ENCODE results near the gene DGKI. TPM values are rescaled to one million over a fixed set of nuclear protein-coding genes. Genes with fewer than 3 reads are reported as not detected.
A peak's percentile ranks its signal among the peaks of the same experiment; 100 is the strongest.

The DGKI gene
- 1 to 10 TPM in 3 of 12 donors, under 1 TPM in 7, not detected in 2; 0.23 to 1.9 (median 0.84) TPM for polyA plus RNA-seq (ENCODE audit: insufficient read length in 12 of 12)
- long read RNA-seq, donor 1, partial matches to known transcripts: 0 of 13 reads
- long read RNA-seq, donor 1, other reads (novel, unspliced or antisense): 13 of 13 reads
- long read RNA-seq, donor 2, partial matches to known transcripts: 1,005 of 1,015 reads
- long read RNA-seq, donor 2, other reads (novel, unspliced or antisense): 10 of 1,015 reads
- long read RNA-seq, donor 3: 0 reads
- long read RNA-seq, donor 4: 0 reads
- long read RNA-seq, donor 5, partial matches to known transcripts: 1,235 of 1,235 reads
- long read RNA-seq, donor 5, other reads (novel, unspliced or antisense): 0 of 1,235 reads
- long read RNA-seq, donor 6: 0 reads
- long read RNA-seq, donor 7, partial matches to known transcripts: 398 of 398 reads
- long read RNA-seq, donor 7, other reads (novel, unspliced or antisense): 0 of 398 reads
- long read RNA-seq, donor 8, partial matches to known transcripts: 774 of 774 reads
- long read RNA-seq, donor 8, other reads (novel, unspliced or antisense): 0 of 774 reads
- long read RNA-seq, donor 9, partial matches to known transcripts: 693 of 693 reads
- long read RNA-seq, donor 9, other reads (novel, unspliced or antisense): 0 of 693 reads
- long read RNA-seq, donor 10: 0 reads
- long read RNA-seq, donor 11, partial matches to known transcripts: 864 of 869 reads
- long read RNA-seq, donor 11, other reads (novel, unspliced or antisense): 5 of 869 reads

DNA sequence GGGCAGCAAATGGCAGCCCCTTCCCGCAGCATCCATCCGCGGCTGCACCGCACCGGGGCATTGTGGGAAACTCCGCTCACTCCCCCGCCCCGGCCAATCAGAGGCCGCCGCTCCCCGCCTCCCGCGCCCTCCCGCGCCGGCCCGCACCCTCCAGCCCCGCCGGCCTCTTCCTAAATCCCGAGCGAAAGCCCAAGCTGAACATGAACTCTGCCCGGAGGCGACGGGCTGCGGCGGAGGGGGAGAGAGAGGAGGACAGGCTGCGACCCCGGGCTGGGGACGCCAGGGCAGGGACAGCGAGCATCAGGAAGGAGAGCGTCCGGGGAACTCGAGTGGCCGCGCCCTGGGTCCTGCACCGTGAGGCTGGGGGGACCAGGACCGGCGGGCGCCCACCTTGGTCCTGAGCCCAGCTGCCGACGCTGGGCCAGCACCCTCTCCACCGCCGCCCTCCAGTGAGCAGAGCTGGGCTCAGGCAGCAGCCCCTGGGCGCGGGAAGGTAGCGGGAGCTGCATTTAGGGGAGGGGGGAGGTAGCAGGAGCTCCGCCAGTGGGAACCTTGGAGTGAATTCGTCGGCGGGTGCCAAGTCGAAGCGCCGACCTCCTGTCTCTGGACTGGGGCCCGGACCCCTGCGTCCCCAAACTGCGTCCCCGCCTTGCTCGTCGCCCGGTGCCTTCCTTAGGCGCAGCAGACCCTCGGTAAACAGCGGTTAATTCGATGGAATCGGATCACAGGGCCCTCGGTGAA is at the start of gene DGKI:
Gene DGKI, minus strand, starts transcription at position 148 of the 741 bp plus-strand sequence.
- no peak for DNase-seq

DNA sequence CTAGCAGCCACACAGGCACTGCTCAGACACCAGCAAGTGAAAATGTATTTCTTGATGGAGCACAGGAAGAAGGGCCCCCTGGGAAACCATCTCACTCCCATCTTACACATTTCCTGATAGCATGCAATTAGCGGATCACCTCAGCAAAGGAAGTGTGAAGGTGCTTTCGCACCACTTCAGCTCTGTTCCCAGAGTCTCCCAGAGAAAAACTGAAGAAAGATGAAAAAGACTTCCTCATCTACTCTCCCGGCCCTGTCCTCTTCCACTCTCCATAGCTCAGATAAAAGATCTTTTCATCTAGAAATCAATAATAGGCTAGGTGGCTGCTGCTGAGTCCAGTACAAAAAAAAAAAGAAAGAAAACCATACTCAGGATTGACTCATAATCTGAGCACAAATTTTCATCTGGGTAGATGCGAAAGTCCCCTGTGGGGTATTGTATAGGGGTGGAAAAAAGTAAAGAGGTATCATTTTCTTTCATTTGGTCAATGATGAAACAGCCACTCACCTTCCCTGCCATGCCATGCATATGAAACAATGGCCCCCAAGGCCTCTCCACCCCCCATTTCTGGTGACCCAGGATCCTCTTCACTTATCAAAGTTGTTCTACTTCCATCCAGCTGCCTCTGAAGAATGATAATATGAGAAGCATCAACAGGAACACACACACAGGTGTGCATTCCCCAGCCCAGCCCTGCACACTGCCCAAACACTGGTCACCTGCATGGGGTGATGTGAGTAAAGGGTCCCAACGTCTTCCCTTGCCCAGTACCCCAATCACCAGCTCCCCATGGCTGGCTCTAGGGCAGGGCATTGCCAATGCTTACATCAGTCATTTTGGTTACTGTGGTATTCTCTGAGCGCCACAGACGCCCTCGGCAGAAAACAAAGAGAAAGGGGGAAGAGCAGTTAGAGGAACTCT is 48.8 kb upstream of the DGKI start:
- no peak for DNase-seq

DNA sequence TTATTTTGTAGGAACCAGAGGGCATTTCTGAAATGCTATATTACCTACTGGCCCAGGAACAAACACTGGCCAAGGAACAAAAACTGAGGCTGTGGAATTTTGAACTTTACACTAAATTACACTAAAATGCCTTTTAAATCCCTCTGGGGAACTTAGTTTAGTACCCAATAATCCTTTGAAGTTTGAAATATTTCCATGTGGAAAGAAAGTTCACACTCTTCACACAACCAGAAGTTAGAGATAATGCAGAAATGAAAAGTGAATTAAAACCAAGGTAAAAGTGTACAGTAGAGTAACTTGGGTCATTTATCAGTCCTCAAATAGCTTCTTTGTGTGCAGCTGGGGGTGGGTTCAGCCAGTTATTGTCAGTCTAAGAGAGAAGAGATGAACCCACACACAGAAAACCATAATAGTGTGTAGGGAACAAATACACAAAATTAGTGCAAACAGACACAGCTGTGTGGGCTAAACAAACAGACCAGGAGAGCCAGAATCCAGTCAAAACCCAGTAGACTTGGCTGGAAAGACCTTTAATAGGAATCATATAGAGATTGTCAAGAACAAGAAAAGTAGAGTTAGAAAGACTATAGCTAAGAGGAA is 46.5 kb upstream of the DGKI start:
- no peak for DNase-seq

DNA sequence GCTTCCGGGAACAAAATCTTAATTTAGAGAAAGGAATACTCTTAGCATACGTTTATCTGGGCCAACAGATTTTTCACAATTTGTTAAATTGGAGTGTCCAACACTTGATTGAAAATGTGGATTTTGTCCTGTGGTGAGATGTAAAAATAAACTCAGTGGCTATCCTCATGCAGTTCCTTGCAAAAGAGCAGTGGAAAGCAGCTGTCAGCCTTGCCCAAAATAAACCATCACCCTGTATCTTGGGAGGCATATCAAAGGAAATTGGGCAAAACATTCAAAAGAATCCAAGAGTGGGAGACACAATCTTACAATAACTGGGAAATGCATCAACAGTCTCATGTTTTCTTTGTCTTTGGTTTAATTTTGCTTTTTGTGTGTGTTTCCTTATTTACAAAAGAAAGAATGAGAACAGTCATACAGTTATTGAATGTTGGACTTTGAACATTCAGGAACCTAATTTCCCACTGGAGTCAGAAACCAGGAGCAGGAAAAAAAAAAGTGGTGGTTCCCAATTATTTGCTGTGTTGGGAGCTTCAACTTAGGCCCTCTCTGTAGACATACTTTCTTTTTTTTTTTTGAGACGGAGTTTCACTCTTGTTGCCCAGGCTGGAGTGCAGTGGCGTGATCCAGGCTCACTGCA is 44.4 kb upstream of the DGKI start:
- DNase-seq: no peak

DNA sequence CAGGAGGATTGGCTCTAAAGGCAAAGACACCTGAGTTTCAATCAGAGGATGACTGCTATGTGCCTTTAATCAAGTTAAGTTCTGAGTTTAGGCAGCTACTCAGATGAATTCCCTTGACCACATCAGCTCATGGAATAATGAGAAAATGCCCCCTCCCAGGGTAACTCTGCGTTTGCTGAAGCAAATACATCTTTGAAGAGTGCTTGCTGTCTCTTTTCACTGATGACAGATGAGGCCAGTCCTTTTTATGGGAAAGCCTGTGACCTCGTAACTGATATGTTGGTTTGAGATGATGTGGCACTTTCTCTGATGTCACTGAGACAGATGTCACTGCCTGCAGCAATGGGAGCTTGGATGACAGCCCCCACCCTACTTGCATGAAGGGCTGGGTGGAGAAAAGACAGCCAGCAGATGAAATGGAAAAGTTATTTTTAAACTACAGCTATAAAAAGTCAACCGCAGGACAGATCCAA is 43.7 kb upstream of the DGKI start:
- DNase-seq: no peak

DNA sequence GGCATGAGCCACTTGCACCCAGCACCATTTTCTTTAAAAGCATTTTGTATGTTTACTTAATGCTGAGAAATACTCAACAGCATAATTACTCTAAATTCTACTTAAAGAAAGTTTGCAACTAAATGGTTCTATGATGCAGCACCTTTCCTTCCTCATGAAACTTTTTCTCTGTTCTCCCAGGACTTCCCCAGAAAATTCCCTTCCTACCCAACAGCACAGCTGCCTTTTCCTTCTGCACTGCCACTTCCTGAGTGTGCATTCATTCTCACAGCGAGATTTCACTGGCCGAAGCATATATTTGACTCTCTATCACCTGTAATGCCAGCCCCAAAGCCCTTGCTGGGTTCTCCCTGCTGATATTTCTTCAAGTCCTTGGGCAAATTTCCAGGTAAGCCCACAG is 41.5 kb upstream of the DGKI start:
- DNase-seq: no peak

DNA sequence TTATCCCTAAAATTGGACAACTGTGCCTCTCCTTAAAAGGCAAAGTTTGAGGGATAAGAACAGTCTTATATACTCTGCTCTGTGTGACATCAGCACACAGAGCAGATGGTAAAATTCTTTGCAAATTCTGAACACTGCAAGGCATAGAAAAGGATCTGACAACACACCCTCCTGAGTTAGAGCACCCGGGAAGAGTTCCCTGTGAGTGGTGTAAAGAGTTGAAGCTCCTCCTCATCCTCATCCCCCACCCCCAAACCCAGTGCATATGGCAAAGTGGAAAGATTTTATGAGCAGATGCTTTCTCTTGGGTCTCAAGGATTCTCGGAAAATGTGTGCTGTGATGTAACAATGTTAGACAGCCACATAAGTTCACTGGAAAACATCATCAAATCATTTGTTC is 40.0 kb upstream of the DGKI start:
- peak; percentile 57 for DNase-seq

DNA sequence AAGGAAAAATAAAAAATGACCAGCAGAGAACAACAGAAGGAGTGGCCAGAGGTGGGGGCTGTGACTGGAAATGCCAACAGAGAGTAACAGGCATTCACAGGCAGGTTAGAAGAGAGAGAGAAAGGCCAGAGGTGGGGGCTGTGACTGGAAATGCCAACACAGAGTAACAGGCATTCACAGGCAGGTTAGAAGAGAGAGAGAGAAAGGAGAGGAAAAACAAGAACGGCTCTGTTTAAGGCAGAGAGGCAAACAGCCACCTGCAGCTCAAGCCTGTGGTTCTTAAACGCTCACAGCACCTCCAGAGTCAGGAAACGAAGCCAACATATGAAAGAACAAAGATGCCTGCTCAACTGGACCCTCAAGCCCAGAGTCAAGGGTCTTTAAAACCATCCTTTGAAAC is 39.5 kb upstream of the DGKI start:
- no peak for DNase-seq

DNA sequence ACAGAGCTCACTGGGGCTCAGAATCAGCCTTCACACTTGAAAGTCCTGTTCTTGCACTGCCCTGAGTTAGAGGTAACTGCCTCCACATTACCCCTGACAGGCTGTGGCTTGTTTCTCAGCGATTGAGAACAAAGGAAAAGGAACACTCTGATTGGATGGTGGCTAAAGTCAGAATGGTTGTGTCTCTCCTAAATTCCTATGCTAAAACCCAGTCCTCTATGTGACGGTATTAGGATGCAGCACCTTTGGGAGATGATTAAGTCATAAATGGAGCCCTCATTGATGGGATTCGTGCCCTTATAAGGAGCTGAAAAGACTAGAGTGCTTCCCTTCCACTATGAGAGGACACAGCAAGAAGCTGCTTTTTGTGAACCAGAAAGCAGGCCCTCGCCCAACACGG is 38.9 kb upstream of the DGKI start:
- DNase-seq: no peak

DNA sequence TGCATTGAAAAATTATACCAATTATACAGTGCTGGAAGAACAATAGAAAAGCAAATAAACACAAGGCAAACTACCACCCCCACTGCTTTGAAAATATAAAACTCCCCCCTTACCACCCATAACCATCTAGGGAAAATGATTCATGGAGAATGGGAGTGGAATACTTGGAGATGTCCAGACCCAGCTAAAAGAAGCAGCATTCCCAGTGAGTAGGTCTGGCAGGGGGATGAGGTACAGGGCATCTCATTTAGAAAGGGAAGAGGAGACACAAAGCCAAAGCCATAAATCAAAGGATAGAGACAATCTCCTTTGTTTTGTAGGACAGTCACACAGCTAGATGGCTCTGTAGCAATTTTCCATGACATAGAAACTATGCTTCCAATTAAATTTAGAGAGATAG is 36.0 kb upstream of the DGKI start:
- no peak for DNase-seq

DNA sequence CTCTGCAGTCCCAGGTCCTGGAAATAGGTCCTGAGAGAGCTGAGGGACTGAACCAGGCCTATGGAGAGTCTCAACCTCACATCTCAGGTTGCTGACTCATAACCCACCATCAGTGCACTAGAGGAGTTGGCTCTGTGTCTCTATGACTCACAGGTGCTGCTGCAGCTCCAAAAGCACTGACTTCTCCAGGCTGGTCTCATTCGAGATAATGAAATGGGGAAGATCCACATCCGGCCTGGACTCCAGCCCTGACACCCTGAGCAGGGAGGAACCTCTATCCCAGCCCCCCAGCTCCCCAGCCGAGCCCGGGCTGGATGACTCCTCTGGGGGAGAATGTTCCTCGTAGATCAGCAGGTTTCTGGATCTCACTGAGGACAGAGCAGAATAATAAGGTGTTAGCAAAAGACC is 35.5 kb upstream of the DGKI start:
- no peak for DNase-seq

DNA sequence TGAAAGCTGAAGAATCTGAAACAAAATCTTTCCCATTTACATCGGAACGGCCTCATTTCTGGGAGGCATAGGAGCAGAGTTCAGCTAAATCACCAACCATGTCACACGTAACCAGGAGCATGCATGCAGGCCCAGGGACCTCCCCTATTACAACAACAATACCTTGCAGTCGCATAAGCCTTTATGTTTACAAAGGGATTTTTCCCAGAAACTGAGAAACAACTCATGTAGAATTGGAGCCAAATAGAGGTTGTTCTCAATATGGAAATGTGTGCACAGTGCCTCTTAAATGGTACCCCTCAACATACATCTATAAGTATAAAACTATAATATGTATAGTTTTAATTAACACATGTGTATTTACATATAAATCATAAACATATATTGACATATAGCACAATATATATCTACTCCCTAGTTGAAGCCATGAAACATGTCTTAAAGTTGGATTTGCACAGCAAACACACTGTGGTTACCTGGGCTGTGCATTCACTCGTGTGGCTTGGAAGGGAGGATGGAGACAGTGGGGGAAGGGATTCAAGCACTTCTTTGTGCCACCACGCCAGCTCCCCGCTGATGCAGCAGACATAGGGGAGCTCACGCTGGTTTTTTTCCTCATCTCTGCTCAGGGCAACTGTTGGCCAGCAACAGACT is 35.0 kb upstream of the DGKI start:
- no peak for DNase-seq

DNA sequence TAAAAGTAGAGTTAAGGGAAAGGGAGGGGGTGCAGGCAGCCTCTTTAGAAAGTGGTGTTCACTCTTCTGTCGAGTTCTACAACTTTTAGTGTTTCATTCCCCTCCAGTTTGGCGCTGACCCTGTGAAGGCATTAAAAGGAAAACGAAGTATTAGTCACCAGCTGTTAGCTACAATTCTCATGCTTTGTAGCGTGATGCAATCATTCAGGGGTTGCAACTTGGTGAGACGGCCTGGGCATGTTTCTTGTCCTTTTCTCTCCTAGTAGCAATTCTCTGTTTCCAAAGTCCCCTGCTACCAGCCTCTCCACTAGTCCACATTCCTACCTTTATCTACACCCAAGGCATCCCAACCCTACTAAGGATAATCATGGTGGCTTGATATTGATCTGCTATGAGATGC is 33.7 kb upstream of the DGKI start:
- no peak for DNase-seq

DNA sequence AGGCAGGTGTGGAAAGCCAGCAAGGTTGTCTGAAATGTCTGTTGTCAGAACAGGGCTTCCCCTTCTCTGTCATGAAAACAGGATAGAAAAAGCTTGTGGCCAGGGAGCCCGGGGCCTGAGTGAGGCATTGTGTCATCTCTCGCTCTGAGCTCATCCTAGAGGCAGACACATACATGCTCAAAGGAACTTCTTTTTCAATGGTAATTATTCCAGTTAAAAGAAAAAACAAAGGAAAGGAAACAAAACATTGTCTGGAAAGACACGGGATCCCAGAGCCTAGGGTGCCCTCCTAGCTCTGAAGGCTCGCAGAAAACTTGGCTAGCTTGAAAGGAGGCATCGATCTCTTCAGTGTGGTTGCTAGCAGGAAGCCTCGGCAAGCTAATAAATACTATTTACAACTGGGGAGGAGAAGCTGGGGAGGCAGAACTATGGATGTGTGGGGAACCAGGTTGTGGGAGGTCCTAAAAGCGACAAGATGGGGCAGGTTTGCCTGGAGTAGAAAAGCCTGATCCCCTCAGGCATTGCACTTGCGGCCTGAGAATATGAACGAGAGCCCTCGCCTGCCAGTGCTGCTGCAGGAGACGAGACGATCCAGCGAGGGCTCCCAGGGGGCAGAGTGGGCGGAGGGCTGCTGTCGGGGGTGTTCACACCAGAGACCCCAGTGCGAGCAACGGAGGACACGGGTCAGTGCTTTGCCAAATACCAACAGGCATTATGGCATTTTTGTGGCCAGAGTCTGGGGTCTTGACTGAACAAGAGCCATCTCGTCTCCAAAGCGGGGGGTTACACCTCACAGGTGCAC is 32.8 kb upstream of the DGKI start:
- DNase-seq: no peak

DNA sequence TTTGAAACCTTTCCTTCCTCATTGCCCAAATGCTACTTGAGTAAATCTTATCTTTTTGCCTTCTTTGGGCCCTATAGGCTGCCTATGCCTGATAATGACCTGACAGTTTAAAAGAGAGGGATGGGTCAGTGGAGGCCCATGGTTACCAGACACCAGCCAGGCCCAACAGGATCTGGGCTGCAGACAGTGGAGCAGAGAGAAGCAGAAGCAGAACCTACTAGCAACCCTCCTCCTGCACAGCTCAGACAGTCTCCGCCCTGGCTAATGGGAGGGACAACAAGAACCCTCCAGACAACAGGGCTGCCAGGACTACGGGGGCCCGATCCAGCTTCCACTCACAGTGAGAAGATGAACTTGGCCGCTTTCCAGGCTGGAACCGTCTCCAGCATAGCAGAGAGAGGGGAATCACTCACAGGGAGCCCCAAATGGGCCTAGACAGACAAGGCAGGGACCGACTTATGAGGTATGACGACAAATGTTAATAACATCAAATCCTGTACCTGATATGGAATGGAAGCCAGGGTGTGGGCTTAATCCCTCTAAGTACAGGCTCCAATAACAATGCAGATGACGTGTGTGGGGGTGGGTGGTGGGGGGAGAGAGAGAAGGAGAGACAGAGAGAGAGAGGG is 31.7 kb upstream of the DGKI start:
- DNase-seq: peak; percentile 93

DNA sequence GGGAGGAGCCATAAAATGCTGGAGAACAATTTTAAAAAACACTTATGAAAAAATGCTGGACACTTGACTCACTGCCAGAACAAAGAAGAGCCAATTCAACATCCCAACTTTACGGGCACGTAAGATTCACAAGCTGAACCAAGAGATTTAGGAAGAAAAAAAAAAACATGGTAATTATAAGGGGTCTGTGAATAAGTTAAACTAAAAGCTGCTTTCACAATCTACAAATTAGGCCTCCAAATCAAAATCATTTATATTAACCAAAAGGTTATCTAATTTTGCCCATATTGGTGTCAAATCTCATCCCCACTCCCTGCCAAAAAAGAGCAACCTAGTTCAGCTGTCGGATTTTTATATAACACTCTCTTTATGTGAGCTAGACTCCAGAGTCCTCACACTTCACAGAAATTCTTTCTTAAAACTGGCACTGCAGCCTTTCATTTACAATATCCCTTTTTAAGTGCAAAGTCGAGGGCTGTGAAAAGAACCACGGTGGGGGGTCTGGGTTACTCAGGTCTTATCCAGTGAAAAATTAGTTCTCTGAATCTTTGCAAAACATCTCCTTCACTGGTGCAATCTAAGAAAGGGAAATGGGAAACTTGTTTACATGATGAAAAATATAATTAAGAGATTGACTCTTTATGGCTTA is 30.4 kb upstream of the DGKI start:
- DNase-seq: no peak

DNA sequence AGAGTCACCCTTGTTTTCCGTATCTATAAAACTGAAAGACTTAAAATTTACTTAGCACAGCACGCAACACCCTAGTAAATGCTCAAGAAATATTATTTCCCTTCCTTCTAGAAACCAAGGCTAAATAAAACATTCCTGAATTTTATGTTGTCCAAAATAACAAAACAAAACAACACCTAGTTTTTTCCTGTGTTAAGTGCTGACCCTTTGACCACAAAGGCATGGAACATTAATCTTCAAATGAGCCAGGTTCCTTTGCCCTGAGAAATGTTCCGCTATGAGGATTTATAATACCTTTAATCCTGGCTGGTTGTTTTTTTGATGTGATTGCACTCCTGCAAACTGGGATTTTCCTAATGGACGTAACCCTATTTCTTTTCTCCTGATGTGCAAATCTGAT is 29.0 kb upstream of the DGKI start:
- no peak for DNase-seq
